Mammary epithelial cell (primary cell): ENCODE results near the gene SPATA33.

Source experiments
- CTCF ChIP-seq, 2 donors: IDR thresholded peaks in 1 of 2; conservative IDR thresholded peaks in 1 of 2; 2 replicates each; pipeline ENCODE4 v1.5.1; 2011 to 2012; ENCODE audit warnings: inconsistent platforms in 2 of 2, low read length in 2 of 2, mild to moderate bottlenecking in 2 of 2, control low read depth in 1 of 2, low read depth in 1 of 2; ENCODE audit not compliant: insufficient read depth in 1 of 2; ENCODE audit errors: extremely low read depth in 1 of 2
- EZH2 ChIP-seq: IDR thresholded peaks from 2 replicates; pipeline ENCODE4 v1.6.1; 2012; ENCODE audit warnings: low read length, inconsistent platforms, borderline replicate concordance

GRCh38 chr16:89636663-89637062 lies 21.0 kb upstream of the SPATA33 start:
- TF ChIP-seq CTCF (conservative IDR thresholded peaks at IDR 0.05 in 1 of 2, IDR thresholded peaks at IDR 0.05 in 1 of 2; ENCODE audit: extremely low read depth in 1 of 2, insufficient read depth in 1 of 2, low read depth in 1 of 2, low read length in 2 of 2) (no peak), EZH2 (no peak)
